Loucy (cell line): Measurements from ENCODE around the gene NKAIN4.

Experiments used
- EZH2phosphoT487 ChIP-seq: fragments of 200-600 bp; IDR thresholded peaks from 2 replicates; pipeline ENCODE4 v1.6.1; 2018; ENCODE audit warnings: antibody characterized with exemption, mild to moderate bottlenecking, moderate library complexity, borderline replicate concordance
- TF ChIP-seq, protein P1 (sequence below): fragments of 200-600 bp; sonication (generic); conservative IDR thresholded peaks from 2 replicates; pipeline ENCODE4 v1.5.1; 2014; ENCODE audit warnings: mild to moderate bottlenecking, antibody characterized with exemption, low read length

DNA sequence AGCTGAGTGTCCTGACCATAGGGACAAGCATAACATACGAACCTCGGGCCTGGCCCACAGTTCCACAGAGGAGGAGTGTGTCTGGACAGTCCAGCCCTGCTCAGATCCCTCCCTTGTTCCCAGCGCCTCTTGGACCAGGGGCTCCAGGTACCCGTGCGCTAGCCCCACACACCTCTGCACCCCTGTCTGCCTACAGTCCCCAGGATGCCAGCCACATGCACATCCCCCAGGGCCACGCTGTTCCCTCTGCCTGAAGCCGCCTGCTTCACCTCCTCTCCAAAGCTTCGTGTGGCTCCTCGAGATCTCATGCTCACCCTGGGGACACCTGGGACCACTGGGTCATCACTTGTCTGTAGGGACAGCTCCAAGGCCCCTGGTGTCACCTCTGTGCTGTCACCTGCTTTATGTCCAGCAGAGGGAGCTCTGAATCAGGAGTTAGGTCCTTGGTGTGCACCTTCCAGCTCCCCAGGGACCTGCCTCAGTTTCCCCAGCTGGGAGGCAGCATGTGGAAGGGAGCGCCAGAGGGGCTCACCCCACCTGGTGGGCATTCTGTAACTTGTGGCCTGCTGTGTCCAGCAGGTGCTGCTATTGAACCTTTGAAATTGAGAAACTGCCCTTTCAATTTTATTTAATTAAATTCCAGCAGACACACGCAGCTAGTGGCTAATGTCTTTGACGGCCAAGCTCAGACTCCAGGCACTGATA is 31.0 kb downstream of the NKAIN4 start:
- TF ChIP-seq, protein P1, sequence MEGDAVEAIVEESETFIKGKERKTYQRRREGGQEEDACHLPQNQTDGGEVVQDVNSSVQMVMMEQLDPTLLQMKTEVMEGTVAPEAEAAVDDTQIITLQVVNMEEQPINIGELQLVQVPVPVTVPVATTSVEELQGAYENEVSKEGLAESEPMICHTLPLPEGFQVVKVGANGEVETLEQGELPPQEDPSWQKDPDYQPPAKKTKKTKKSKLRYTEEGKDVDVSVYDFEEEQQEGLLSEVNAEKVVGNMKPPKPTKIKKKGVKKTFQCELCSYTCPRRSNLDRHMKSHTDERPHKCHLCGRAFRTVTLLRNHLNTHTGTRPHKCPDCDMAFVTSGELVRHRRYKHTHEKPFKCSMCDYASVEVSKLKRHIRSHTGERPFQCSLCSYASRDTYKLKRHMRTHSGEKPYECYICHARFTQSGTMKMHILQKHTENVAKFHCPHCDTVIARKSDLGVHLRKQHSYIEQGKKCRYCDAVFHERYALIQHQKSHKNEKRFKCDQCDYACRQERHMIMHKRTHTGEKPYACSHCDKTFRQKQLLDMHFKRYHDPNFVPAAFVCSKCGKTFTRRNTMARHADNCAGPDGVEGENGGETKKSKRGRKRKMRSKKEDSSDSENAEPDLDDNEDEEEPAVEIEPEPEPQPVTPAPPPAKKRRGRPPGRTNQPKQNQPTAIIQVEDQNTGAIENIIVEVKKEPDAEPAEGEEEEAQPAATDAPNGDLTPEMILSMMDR, result peak; percentile 86
- TF ChIP-seq EZH2phosphoT487, result no peak
